GM12872 (cell line): Measurements from ENCODE around the gene APLP1.

Experiments used
- CTCF ChIP-seq: IDR thresholded peaks from 3 replicates; pipeline ENCODE4 v1.5.1; 2011; ENCODE audit warnings: low read depth, mild to moderate bottlenecking, low read length, moderate library complexity; ENCODE audit not compliant: insufficient read depth

APLP1 gene

GRCh38 chr19:35863018-35863417, 5.4 kb upstream of the APLP1 start:
- no peak for TF ChIP-seq CTCF

DNA sequence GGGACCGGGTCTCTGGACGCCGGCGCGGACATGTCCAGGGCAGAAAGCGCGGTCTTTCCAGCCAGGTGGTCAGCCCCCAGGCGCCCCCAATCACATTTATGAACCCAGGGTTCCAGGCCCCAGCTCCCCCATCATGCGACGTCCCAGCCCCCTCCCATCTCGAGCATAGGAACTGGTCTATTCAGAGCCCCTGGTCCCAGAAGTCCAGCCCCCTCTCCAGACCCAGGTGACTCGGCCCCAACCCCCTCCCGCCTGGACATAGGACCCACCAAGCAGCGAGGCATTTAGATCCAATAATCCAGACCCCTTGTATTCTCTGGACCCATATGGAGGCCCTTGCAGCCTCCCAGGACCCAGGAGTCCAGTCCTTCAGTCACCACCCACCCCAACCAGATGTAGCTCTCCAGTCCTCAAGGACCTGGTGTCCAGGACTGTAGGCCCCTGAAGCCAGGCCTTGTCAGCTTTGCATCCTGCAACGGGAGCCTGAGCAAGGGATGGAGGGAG, 501 bp downstream of the APLP1 start:
- no peak for TF ChIP-seq CTCF

DNA sequence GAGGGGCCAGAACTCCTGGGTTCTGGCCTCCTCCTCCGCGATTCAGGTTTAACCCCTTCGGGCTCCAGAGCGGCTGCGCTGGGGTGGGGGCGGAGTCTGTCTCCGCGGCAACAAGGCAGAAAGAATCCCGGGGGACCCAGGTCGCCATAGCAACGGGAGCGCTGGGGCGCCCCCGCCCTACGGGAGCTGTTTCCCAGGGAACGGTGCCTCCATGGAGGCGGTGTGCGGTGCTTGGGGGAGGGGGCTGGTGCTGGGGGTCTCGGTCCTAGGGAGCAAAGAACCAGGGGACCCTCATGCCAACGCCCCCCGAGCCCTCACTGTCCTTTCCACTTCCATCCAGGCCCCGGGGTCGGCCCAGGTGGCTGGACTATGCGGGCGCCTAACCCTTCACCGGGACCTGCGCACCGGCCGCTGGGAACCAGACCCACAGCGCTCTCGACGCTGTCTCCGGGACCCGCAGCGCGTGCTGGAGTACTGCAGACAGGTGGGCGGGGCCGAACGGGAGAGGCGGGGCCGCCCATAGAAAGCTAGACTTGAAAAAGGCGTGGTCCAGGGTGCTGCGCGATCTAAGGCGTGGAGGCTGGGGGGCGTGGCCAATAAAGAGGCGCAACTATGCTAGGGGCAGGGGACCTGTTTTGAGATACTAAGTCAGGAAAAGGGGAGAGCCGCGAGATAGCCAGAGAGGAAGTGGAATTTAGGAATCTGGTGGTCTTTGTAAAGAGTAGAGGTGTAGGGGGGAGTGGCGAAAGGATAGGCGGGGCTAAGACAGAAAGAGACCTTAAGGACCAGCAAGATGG, 1.2 kb downstream of the APLP1 start:
- no peak for TF ChIP-seq CTCF

GRCh38 chr19:35870798-35871197, 2.4 kb downstream of the APLP1 start:
- no peak for TF ChIP-seq CTCF

DNA sequence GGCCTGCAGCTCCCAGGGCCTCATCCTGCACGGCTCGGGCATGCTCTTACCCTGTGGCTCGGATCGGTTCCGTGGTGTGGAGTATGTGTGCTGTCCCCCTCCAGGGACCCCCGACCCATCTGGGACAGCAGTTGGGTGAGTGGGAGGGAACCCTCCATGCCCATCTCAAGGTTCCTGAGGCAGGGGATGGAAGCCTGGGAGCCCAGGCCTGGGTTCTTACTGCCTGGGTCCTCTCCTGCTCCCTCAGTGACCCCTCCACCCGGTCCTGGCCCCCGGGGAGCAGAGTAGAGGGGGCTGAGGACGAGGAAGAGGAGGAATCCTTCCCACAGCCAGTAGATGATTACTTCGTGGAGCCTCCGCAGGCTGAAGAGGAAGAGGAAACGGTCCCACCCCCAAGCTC, 3.2 kb downstream of the APLP1 start:
- TF ChIP-seq CTCF, result no peak

DNA sequence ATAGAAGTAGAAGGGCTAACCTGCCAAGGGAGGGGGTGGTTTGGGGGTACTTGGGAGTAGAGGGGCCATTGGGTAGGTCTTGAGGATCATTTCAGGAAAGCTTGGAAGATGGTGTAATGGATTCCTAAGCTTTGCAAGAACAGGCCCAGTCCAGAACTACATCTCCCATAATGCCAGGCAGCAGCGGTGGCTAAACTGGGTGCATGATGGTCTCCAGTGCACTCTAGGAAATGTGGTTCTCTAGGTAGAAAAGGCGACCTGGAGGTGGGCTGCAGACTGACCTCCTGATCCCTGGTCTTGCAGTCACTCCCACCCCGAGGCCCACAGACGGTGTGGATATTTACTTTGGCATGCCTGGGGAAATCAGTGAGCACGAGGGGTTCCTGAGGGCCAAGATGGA, 3.8 kb downstream of the APLP1 start:
- TF ChIP-seq CTCF, result no peak

GRCh38 chr19:35874392-35874930, 6.1 kb downstream of the APLP1 start:
- TF ChIP-seq CTCF, result no peak
